ENCODE results near the gene VPS36.
"Not testable (repeated sequence)": the region's sequence is repeated elsewhere in the genome, so short reads cannot be mapped to it uniquely, and the experiment has no call there.

VPS36 gene

GRCh38 chr13:52450012-52450792 is at the start of gene VPS36:
Gene VPS36 (minus strand): TSS chr13:52450634. CDS start chr13:52450594, 40 bp downstream.
- peak; percentile 93 for DNase-seq

GRCh38 chr13:52497979-52498378 is 47.5 kb upstream of the VPS36 start:
- DNase-seq, result not testable (repeated sequence)

GRCh38 chr13:52494241-52494640 is 43.8 kb upstream of the VPS36 start:
- DNase-seq, result not testable (repeated sequence)

- DNase-seq, result not testable (repeated sequence)
These were observed 40.6 kb upstream of the VPS36 start for GRCh38 chr13:52491015-52491414.

- not testable (repeated sequence) for DNase-seq
These were observed 38.3 kb upstream of the VPS36 start for GRCh38 chr13:52488763-52489162.

- DNase-seq, result not testable (repeated sequence)
These were observed 36.6 kb upstream of the VPS36 start for GRCh38 chr13:52487078-52487477.

GRCh38 chr13:52480677-52481428 is 30.4 kb upstream of the VPS36 start:
- DNase-seq, result not testable (repeated sequence)

- not testable (repeated sequence) for DNase-seq
These were observed 18.1 kb upstream of the VPS36 start for GRCh38 chr13:52468487-52468886.

GRCh38 chr13:52463526-52463925 is 13.1 kb upstream of the VPS36 start:
- no peak for DNase-seq

GRCh38 chr13:52461265-52461664 is 10.8 kb upstream of the VPS36 start:
- DNase-seq, result no peak

- no peak for DNase-seq
These were observed 9.2 kb upstream of the VPS36 start for GRCh38 chr13:52459668-52460067.

GRCh38 chr13:52455677-52456041 is 5.2 kb upstream of the VPS36 start:
- peak; percentile 86 for DNase-seq

GRCh38 chr13:52454820-52455676 is 4.6 kb upstream of the VPS36 start, which contains the start of gene CKAP2:
Gene CKAP2 (plus strand): TSS chr13:52455478. CDS start chr13:52455557, 79 bp downstream.
- peak; percentile 94 for DNase-seq

GRCh38 chr13:52454459-52454819 is 4.0 kb upstream of the VPS36 start:
- no peak for DNase-seq

- DNase-seq, result no peak
These were observed 2.0 kb upstream of the VPS36 start for GRCh38 chr13:52452470-52452869.

GRCh38 chr13:52451135-52451804 is 836 bp upstream of the VPS36 start:
- DNase-seq, result no peak

GRCh38 chr13:52450793-52451116 is 321 bp upstream of the VPS36 start:
- DNase-seq, result no peak

GRCh38 chr13:52449331-52450011 is 963 bp downstream of the VPS36 start:
- no peak for DNase-seq

- no peak for DNase-seq
These were observed 2.5 kb downstream of the VPS36 start for GRCh38 chr13:52447815-52448552.

- DNase-seq, result no peak
These were observed 3.1 kb downstream of the VPS36 start for GRCh38 chr13:52447354-52447753.

- DNase-seq, result no peak
These were observed 4.2 kb downstream of the VPS36 start for GRCh38 chr13:52446265-52446664.

All from NCI-H2171 (cell line).